ENCODE measurements around the gene PIM1.

DNA sequence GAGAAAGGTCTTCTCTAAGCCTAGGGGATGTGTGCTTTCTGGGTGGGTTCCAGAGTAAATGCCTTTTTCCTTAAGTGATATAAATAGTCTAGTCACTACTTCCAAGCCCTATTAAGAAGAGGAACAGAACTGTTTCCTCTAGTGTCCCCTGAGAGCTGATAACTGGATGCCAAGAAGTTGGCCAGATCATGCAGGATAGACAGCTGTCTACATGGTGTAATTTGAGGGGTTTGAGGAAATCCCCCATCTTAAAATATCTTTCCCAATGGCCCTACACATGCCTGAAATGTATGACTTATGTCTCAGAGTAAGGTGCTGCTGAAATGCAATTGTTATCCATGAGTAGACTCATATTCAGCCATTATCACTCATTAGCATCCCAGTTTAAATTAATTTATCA is 20.2 kb upstream of the PIM1 start:
- TF ChIP-seq CTCF (IDR thresholded peaks at IDR 0.05) = no peak
- no peak for TF ChIP-seq SIN3A (IDR thresholded peaks at IDR 0.05; ENCODE audit: borderline replicate concordance, insufficient read depth, low read depth, low read length)
- no peak for TF ChIP-seq REST (IDR thresholded peaks at IDR 0.05; ENCODE audit: insufficient read depth in 1 of 2, low read depth in 2 of 2, low read length in 1 of 2)
- TF ChIP-seq POLR2AphosphoS5 (IDR thresholded peaks at IDR 0.05; ENCODE audit: low read depth, low read length) = no peak
